SKM-1 treated with dmso at 0.1 percent for 144 hours (cell line): Measurements from ENCODE around the gene PLCD1.
"Not testable (repeated sequence)": the region's sequence is repeated elsewhere in the genome, so short reads cannot be mapped to it uniquely, and the experiment has no call there.

Experiments used
- DNase-seq: peaks from one replicate; lab custom pipeline; 2025; ENCODE audit not compliant: unreplicated experiment; lab: John Stamatoyannopoulos, UW

PLCD1 gene

GRCh38 chr3:38038447-38038911 lies 9.0 kb upstream of the PLCD1 start:
- DNase-seq = no peak

DNA sequence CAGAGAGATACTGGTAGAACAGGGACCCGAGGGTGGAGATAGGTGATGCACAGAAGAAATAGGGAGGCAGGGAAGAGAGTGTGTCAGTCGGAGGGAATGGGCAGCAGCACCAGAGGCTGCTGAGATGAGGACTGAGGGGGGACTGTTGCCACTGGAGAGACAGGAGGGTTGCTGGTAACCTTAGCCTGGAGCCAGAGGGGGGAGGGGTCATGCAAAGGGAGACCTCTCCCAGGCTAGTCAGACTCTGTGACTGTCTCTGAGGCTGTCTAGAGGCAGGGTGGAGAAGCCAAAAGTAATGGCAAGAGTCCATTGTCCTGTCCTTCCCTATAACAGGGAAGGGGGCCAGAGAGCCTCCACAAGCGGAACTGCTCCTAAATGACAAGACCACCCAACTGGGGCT lies 7.5 kb upstream of the PLCD1 start:
- DNase-seq = no peak

DNA sequence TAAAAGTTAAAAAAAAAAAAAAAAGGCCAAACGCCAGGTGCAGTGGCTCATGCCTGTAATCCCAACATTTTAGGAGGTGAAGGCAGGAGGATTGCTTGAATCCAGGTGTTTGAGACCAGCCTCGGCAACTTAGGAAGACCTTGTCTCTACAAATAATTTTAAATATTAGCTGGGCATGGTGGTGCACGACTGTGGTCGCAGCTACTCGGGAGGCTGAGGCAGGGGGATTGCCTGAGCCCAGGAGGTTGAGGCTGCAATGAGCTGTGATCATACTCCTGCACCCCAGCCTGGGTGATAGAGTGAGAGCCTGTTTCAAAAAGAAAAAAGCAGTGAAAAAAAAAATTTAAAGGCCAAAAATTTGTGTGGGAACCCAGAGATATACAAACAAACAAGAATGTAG lies 6.8 kb upstream of the PLCD1 start:
- no peak for DNase-seq

- not testable (repeated sequence) for DNase-seq
These were observed 4.9 kb upstream of the PLCD1 start for GRCh38 chr3:38034335-38034734.

- DNase-seq = not testable (repeated sequence)
These were observed 4.1 kb upstream of the PLCD1 start for GRCh38 chr3:38033586-38033985.

DNA sequence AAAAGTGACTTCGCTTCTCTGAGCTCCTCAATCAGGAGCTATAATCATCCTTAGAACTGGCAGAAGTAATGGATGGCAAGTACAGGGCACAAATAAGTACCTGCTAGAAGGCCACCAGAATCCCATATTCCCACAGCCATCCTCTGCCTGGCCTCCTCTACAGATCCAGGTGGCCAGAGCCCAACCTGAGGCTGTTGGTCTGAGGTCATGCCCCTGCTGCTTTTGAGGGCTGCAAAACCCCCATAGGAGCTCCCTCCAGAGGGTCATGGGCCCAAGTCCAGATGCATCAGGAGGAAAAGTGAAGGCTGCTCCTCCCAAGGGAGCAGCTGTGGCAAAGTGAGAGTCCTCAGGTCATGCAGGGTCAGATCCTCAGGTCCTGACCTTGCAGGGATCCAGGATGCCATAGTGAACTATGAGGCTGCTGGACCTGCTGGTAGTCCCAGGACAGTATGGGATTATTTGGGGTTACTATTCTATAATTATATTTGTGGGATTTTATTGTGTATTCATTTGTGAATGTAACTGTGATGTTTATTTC lies 3.0 kb upstream of the PLCD1 start:
- no peak for DNase-seq

GRCh38 chr3:38031022-38031994 lies 1.9 kb upstream of the PLCD1 start:
- DNase-seq = no peak

DNA sequence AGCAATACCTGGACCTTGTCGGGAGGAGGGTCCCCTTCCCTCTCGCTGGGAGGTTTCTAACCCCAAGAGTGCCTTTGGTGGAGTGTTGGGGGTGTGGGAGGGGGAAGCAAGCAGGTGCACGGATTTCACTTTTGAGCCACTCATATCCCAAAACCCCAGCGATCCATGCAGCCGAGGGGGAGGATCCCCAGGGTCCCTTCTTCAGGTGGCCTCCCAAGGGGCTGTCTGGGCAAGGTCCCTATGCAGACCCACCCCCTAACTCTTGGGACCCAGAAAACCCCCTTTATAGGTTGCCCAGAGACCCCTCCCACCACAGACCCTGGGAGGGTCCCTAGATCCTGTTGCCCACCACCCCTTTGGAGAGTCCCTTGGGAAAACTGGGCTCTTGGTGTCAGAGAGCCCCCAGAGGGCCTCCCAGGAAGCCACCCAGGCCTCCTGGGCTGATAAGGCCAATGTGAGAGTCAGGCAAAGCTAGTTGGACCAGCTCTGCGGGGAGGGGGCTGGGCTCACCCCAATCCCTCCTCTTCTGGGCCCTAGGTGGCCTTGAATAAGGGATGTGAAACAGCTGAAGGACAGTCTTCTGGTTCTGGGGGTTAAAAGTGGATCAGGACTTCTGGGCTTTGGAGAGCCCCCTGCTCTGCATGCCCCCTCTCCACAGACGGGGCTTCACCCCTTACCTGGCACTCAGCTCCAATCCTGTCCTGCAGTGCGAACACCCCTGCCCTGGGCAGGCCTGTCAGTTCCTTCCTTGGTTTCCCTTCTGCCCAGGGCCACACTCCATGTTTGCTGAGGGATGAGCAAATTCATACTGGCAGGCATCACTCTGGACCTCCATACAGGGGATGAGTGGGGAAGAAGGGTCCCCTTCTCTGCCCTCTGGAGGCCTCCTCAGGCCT lies 932 bp upstream of the PLCD1 start:
- no peak for DNase-seq

DNA sequence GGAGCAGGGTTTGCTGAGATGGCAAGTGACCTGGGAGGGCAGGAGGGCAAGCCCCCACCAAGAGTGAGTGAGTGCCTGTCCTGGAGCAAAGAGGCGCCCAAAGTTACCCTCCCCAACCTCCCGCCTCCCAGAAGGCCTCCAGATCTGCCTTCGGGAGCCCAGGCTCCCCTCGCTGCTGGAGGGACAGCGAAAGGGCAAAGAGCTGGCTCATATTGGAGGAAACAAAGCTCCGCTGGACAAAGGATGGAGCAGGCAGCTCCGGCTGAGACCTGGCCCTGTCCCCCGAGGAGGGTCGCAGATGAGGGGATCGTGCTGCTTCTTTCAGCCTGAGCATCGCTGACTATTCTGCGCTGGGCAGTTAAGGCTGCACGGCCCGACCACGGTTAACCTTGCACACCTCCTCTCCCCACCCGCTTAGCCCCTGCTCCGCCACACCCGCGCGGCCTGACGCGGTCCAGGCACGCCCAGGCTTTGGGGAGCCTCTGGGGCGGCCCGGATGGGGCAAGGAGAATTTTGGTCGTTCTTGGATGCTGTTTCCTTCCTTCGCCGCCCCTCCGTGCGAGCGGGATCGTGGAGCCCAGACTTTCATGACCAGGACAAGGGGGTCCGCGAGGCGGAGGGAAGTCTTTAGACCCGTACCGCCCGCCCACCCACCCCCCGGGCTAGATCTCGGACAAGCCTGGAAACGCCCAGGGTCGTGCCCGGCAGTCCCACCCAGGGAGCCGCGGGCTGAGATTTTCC lies 651 bp downstream of the PLCD1 start:
- DNase-seq = no peak

- DNase-seq = no peak
These were observed 1.7 kb downstream of the PLCD1 start for GRCh38 chr3:38027466-38028465.

GRCh38 chr3:38026856-38027255 lies 2.6 kb downstream of the PLCD1 start:
- DNase-seq = no peak

GRCh38 chr3:38022896-38023709 lies 6.3 kb downstream of the PLCD1 start:
- DNase-seq = no peak

- DNase-seq = no peak
These were observed 7.1 kb downstream of the PLCD1 start for GRCh38 chr3:38022301-38022700.

DNA sequence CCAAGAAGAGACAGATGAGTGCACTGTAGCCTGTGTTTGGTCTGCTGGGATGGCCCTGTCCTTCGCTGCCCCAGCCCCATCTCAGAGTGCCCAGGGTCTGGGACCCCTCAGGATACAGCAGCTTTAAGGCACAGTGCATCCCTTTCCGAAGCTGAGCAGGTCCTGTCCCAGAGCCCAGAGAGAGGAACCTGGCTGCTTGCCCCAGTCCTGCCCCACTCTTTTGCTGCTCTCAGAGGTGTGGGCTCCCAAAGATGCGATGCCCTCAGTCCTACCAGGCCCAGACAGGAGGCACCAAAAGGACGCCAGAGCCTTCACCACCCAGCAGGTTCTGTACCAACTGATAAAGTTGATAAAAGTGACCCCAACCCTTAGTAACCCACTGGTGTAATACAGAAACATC lies 8.2 kb downstream of the PLCD1 start:
- DNase-seq = no peak

- no peak for DNase-seq
These were observed 9.1 kb downstream of the PLCD1 start for GRCh38 chr3:38020342-38020726.

GRCh38 chr3:38019658-38020341 lies 9.6 kb downstream of the PLCD1 start:
- DNase-seq = no peak

DNA sequence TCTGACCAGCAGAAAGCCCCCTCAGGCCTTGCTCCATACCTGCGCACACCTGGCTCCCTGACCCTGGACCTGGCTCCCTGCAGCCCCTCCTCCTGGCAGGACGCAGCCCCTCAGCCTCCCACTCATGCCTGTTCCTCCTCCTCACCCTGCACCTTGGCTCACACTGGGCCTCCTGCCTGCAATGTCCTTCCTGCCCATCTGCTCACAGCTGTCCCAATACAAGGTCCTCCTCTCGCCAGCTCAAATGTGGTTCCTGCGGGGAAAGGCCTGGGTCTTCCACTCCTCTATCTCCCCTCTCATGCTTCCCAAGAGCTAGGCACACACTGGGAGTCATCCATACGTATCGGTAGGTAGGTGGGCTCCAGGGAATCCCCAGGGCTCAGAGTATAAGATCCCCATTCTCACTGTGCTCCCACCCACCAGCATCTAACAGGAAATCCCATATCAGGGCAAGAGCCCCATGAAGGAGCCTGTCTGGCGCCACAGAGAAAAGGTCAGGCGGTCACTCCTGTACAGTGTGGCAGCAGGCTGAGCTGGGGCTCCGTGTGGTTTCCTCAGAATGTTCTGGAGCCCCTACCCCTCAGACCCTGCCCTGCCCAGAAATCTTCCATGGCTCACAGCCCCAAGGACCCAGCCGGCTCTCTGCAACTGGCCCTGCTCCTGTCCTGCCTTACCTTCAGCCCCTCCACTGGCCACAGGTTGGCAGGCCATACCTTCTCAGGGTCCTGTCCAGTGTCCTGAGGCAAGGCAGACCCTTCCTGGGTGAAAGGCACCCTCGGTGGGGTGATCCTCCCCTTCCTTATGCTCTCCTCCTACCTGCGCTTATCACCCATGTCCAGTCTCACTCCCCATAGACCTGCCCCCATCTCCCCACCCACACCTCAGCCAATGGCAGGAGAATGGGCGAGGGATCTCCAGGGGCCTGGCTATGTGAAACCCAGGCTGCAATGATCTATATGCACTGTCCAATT lies 10.9 kb downstream of the PLCD1 start:
- no peak for DNase-seq
